ENCODE measurements around the gene RGS9. TPM values are rescaled to one million over a fixed set of nuclear protein-coding genes. Genes with fewer than 3 reads are reported as not detected.

Gene RGS9
- total and polyA plus RNA-seq, 8 donors, result 4.0 to 17.2 (median 11.4) TPM

GRCh38 chr17:65131240-65131639 is 5.9 kb upstream of the RGS9 start:
- no peak overlapping the region for H3K4me3 ChIP-seq
- intact Hi-C loops (cut with DNase I), result no loop called here
- H3K4me1 ChIP-seq, result no peaks in the 10 kb centered on the region
- no peak for TF ChIP-seq CTCF (IDR thresholded peaks at IDR 0.05)
- no peaks in the 10 kb centered on the region for H3K9me3 ChIP-seq
- H3K36me3 ChIP-seq, result no peaks in the 10 kb centered on the region
- peaks cover 0 to 5% of the 10 kb centered on the region in 2 donors for H3K27me3 ChIP-seq
- ATAC-seq (no peak), DNase-seq (no peak)
- H3K27ac ChIP-seq, result no peak overlapping the region

- no peak for ATAC-seq
- H3K27ac ChIP-seq, result no peak overlapping the region
Measured at GRCh38 chr17:65131946-65132345, 5.2 kb upstream of the RGS9 start.

GRCh38 chr17:65134035-65134434 is 3.1 kb upstream of the RGS9 start:
- Histone ChIP-seq H3K36me3 (no peaks in the 10 kb centered on the region), H3K27ac (no peak overlapping the region), H3K9me3 (no peaks in the 10 kb centered on the region), H3K4me3 (no peak overlapping the region), H3K27me3 (peaks cover 0 to 15% of the 10 kb centered on the region in 2 donors), H3K4me1 (peaks cover 0 to 10% of the 10 kb centered on the region in 2 donors)
- DNase-seq (no peak), ATAC-seq (no peak)
- intact Hi-C loops (cut with DNase I), result no loop called here
- no peak for TF ChIP-seq CTCF (IDR thresholded peaks at IDR 0.05)

More at GRCh38 chr17:65131946-65132345, 5.2 kb upstream of the RGS9 start:
- H3K4me1 ChIP-seq, result peaks cover 0 to 1% of the 10 kb centered on the region in 2 donors
- H3K36me3 ChIP-seq, result no peaks in the 10 kb centered on the region
- intact Hi-C loops (cut with DNase I), result no loop called here
- no peak for TF ChIP-seq CTCF (IDR thresholded peaks at IDR 0.05)
- no peaks in the 10 kb centered on the region for H3K9me3 ChIP-seq
- DNase-seq, result no peak
- no peak overlapping the region for H3K4me3 ChIP-seq
- H3K27me3 ChIP-seq, result peaks cover 0 to 5% of the 10 kb centered on the region in 2 donors

GRCh38 chr17:65139101-65139764 is 2.1 kb downstream of the RGS9 start:
- TF ChIP-seq CTCF (IDR thresholded peaks at IDR 0.05), result no peak
- Histone ChIP-seq H3K9me3 (no peaks in the 10 kb centered on the region), H3K4me3 (no peak overlapping the region), H3K36me3 (no peaks in the 10 kb centered on the region), H3K4me1 (peaks cover 0 to 10% of the 10 kb centered on the region in 2 donors), H3K27ac (no peak overlapping the region), H3K27me3 (peaks cover 0 to 24% of the 10 kb centered on the region in 2 donors)
- DNase-seq (no peak), ATAC-seq (no peak)
- intact Hi-C loops (cut with DNase I), result no loop called here

- TF ChIP-seq CTCF (IDR thresholded peaks at IDR 0.05), result no peak
- intact Hi-C loops (cut with DNase I), result no loop called here
- H3K4me1 ChIP-seq, result peaks cover 0 to 6% of the 10 kb centered on the region in 2 donors
Measured at GRCh38 chr17:65142247-65142646, 5.1 kb downstream of the RGS9 start.

More at GRCh38 chr17:65142247-65142646, 5.1 kb downstream of the RGS9 start:
- Histone ChIP-seq H3K9me3 (no peaks in the 10 kb centered on the region), H3K36me3 (no peaks in the 10 kb centered on the region), H3K4me3 (no peak overlapping the region), H3K27me3 (peaks cover 0 to 24% of the 10 kb centered on the region in 2 donors), H3K27ac (no peak overlapping the region)
- DNase-seq, result no peak
- ATAC-seq, result no peak

Measured in left lung (tissue), 10 donors.